SH-SY5Y (cell line): ENCODE data around the gene FAM227A.

Experiments
- GATA2 ChIP-seq: IDR thresholded peaks from 2 replicates; pipeline ENCODE4 v1.6.1; 2011; ENCODE audit warnings: mild to moderate bottlenecking, low read depth, low read length
- GATA3 ChIP-seq: IDR thresholded peaks from 2 replicates; pipeline ENCODE4 v1.6.1; 2011; ENCODE audit warnings: low read depth, mild to moderate bottlenecking, low read length, moderate library complexity

DNA sequence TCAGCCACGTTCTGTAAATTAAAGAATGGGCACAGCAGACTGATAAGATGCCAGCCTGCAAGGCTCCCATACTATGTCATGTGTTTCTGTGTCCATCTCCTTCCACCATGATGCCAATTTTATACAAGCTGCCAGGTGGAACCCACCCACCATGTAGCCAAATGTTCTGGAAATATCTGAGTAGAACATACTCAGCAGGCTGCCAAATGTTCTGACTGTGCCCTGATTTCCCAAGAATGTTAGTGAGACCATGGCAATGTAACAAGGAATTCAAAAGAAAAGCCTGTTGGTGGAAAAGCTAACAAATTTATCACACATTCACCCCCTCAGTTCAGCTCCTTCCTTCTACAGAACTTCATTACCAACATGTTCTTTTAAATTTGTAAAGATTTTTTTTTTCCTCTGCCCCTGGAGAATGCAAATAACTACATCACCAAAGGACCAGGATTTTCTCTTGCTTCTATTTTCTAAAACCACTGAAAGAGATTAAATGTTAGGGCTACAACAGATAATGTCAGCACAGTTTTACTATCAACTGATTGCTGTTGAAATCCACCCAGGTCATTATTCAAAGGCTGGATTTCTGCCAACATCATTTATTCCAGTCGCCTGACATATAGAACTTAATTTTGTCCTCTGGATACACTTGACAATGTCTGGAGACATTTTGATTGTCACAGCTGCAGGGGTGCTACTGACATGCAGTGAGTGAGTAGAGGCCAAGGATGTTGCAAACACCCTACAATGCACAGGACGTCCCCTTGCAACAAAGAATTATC is 89.3 kb downstream of the FAM227A start:
- TF ChIP-seq GATA2 (no peak), GATA3 (no peak)
